ENCODE data around the gene PREX1.

Gene PREX1

GRCh38 chr20:48679011-48679410 is 148.8 kb downstream of the PREX1 start:
- ChIA-PET CTCF (interaction anchor here (1.0 kb wide), 1 partner anchor 226 kb away, joined by 3 read pairs; no protein-coding TSS in a partner anchor), POLR2A (no interaction called here)
- WGBS (ENCODE audit: insufficient coverage) = 95% methylated on average over 3 of the region's 3 CpGs

GRCh38 chr20:48678421-48678820 is 149.4 kb downstream of the PREX1 start:
- DNase-seq = no peak
- POLR2A ChIA-PET = no interaction called here
- Histone ChIP-seq H3K36me3 (ENCODE audit: control insufficient read depth in 4 of 4, insufficient read depth in 4 of 4, low read length in 3 of 4) (peaks cover 42 to 75% (median 60%) of the 10 kb centered on the region in 4 experiments), H3K4me1 (ENCODE audit: control extremely low read depth in 1 of 4, control insufficient read depth in 4 of 4, insufficient read depth in 4 of 4, low read length in 3 of 4) (peaks cover 0 to 15% (median 14%) of the 10 kb centered on the region in 4 experiments), H3K9me3 (ENCODE audit: control extremely low read depth in 1 of 5, control insufficient read depth in 4 of 5, insufficient read depth in 2 of 5, low read depth in 1 of 5, low read length in 4 of 5) (no peaks in the 10 kb centered on the region), H3K27me3 (replicated peaks in 2 of 5; ENCODE audit: control insufficient read depth in 4 of 5, insufficient read depth in 5 of 5, low read length in 4 of 5) (no peaks in the 10 kb centered on the region), H3K4me3 (ENCODE audit: control insufficient read depth in 1 of 7, extremely low read depth in 1 of 7, insufficient read depth in 4 of 7, low read depth in 2 of 7, low read length in 6 of 7) (no peak overlapping the region), H3K27ac (ENCODE audit: insufficient read depth in 1 of 2, low read depth in 1 of 2, low read length in 2 of 2, poor library complexity in 1 of 2, severe bottlenecking in 2 of 2) (no peak overlapping the region)
- CTCF ChIA-PET = interaction anchor here (1.0 kb wide), 1 partner anchor 226 kb away, joined by 3 read pairs; no protein-coding TSS in a partner anchor
- 97% methylated on average over 4 of the region's 5 CpGs for WGBS (ENCODE audit: insufficient coverage)

More at GRCh38 chr20:48679011-48679410, 148.8 kb downstream of the PREX1 start:
- Histone ChIP-seq H3K27ac (ENCODE audit: insufficient read depth in 1 of 2, low read depth in 1 of 2, low read length in 2 of 2, poor library complexity in 1 of 2, severe bottlenecking in 2 of 2) (no peak overlapping the region), H3K27me3 (replicated peaks in 2 of 5; ENCODE audit: control insufficient read depth in 4 of 5, insufficient read depth in 5 of 5, low read length in 4 of 5) (no peaks in the 10 kb centered on the region), H3K4me1 (ENCODE audit: control extremely low read depth in 1 of 4, control insufficient read depth in 4 of 4, insufficient read depth in 4 of 4, low read length in 3 of 4) (peaks cover 0 to 20% (median 20%) of the 10 kb centered on the region in 4 experiments), H3K9me3 (ENCODE audit: control extremely low read depth in 1 of 5, control insufficient read depth in 4 of 5, insufficient read depth in 2 of 5, low read depth in 1 of 5, low read length in 4 of 5) (no peaks in the 10 kb centered on the region), H3K36me3 (ENCODE audit: control insufficient read depth in 4 of 4, insufficient read depth in 4 of 4, low read length in 3 of 4) (peaks cover 39 to 74% (median 56%) of the 10 kb centered on the region in 4 experiments), H3K4me3 (ENCODE audit: control insufficient read depth in 1 of 7, extremely low read depth in 1 of 7, insufficient read depth in 4 of 7, low read depth in 2 of 7, low read length in 6 of 7) (no peak overlapping the region)
- DNase-seq = no peak

- no peak for DNase-seq
- Histone ChIP-seq H3K4me1 (ENCODE audit: control extremely low read depth in 1 of 4, control insufficient read depth in 4 of 4, insufficient read depth in 4 of 4, low read length in 3 of 4) (peaks cover 0 to 2% (median 0%) of the 10 kb centered on the region in 4 experiments), H3K36me3 (ENCODE audit: control insufficient read depth in 4 of 4, insufficient read depth in 4 of 4, low read length in 3 of 4) (peaks cover 40 to 83% (median 53%) of the 10 kb centered on the region in 4 experiments), H3K27me3 (replicated peaks in 2 of 5; ENCODE audit: control insufficient read depth in 4 of 5, insufficient read depth in 5 of 5, low read length in 4 of 5) (no peaks in the 10 kb centered on the region), H3K9me3 (ENCODE audit: control extremely low read depth in 1 of 5, control insufficient read depth in 4 of 5, insufficient read depth in 2 of 5, low read depth in 1 of 5, low read length in 4 of 5) (no peaks in the 10 kb centered on the region), H3K27ac (ENCODE audit: insufficient read depth in 1 of 2, low read depth in 1 of 2, low read length in 2 of 2, poor library complexity in 1 of 2, severe bottlenecking in 2 of 2) (no peak overlapping the region), H3K4me3 (ENCODE audit: control insufficient read depth in 1 of 7, extremely low read depth in 1 of 7, insufficient read depth in 4 of 7, low read depth in 2 of 7, low read length in 6 of 7) (no peak overlapping the region)
- CTCF ChIA-PET = interaction anchor here (0.9 kb wide), 1 partner anchor 122 kb away, joined by 3 read pairs; no protein-coding TSS in a partner anchor
- WGBS (ENCODE audit: insufficient coverage) = 79% methylated on average over 11 of the region's 12 CpGs
- POLR2A ChIA-PET = no interaction called here
Measured at GRCh38 chr20:48676795-48677460, 150.9 kb downstream of the PREX1 start.

GRCh38 chr20:48676125-48676524 is 151.7 kb downstream of the PREX1 start:
- H3K36me3 ChIP-seq (ENCODE audit: control insufficient read depth in 4 of 4, insufficient read depth in 4 of 4, low read length in 3 of 4) = peaks cover 35 to 85% (median 53%) of the 10 kb centered on the region in 4 experiments
- peaks cover 0 to 3% (median 0%) of the 10 kb centered on the region in 5 experiments for H3K9me3 ChIP-seq (ENCODE audit: control extremely low read depth in 1 of 5, control insufficient read depth in 4 of 5, insufficient read depth in 2 of 5, low read depth in 1 of 5, low read length in 4 of 5)
- CTCF ChIA-PET = no interaction called here
- no peak overlapping the region for H3K27ac ChIP-seq (ENCODE audit: insufficient read depth in 1 of 2, low read depth in 1 of 2, low read length in 2 of 2, poor library complexity in 1 of 2, severe bottlenecking in 2 of 2)
- no peaks in the 10 kb centered on the region for H3K27me3 ChIP-seq (replicated peaks in 2 of 5; ENCODE audit: control insufficient read depth in 4 of 5, insufficient read depth in 5 of 5, low read length in 4 of 5)
- POLR2A ChIA-PET = no interaction called here
- peaks cover 0 to 2% (median 0%) of the 10 kb centered on the region in 4 experiments for H3K4me1 ChIP-seq (ENCODE audit: control extremely low read depth in 1 of 4, control insufficient read depth in 4 of 4, insufficient read depth in 4 of 4, low read length in 3 of 4)
- 95% methylated on average over 6 of the region's 9 CpGs for WGBS (ENCODE audit: insufficient coverage)
- DNase-seq = no peak
- no peak overlapping the region for H3K4me3 ChIP-seq (ENCODE audit: control insufficient read depth in 1 of 7, extremely low read depth in 1 of 7, insufficient read depth in 4 of 7, low read depth in 2 of 7, low read length in 6 of 7)

- POLR2A ChIA-PET = no interaction called here
- no peak overlapping the region for H3K27ac ChIP-seq (ENCODE audit: insufficient read depth in 1 of 2, low read depth in 1 of 2, low read length in 2 of 2, poor library complexity in 1 of 2, severe bottlenecking in 2 of 2)
- H3K4me3 ChIP-seq (ENCODE audit: control insufficient read depth in 1 of 7, extremely low read depth in 1 of 7, insufficient read depth in 4 of 7, low read depth in 2 of 7, low read length in 6 of 7) = no peak overlapping the region
- H3K4me1 ChIP-seq (ENCODE audit: control extremely low read depth in 1 of 4, control insufficient read depth in 4 of 4, insufficient read depth in 4 of 4, low read length in 3 of 4) = peaks cover 0 to 16% (median 5%) of the 10 kb centered on the region in 4 experiments
- no peak for DNase-seq
- CTCF ChIA-PET = no interaction called here
- peaks cover 31 to 71% (median 45%) of the 10 kb centered on the region in 4 experiments for H3K36me3 ChIP-seq (ENCODE audit: control insufficient read depth in 4 of 4, insufficient read depth in 4 of 4, low read length in 3 of 4)
- peaks cover 0 to 3% (median 0%) of the 10 kb centered on the region in 5 experiments for H3K9me3 ChIP-seq (ENCODE audit: control extremely low read depth in 1 of 5, control insufficient read depth in 4 of 5, insufficient read depth in 2 of 5, low read depth in 1 of 5, low read length in 4 of 5)
- no peaks in the 10 kb centered on the region for H3K27me3 ChIP-seq (replicated peaks in 2 of 5; ENCODE audit: control insufficient read depth in 4 of 5, insufficient read depth in 5 of 5, low read length in 4 of 5)
- WGBS (ENCODE audit: insufficient coverage) = 94% methylated on average over 3 of the region's 3 CpGs
Measured at GRCh38 chr20:48674461-48674860, 153.3 kb downstream of the PREX1 start.

GRCh38 chr20:48673507-48673906 is 154.3 kb downstream of the PREX1 start:
- Histone ChIP-seq H3K4me3 (ENCODE audit: control insufficient read depth in 1 of 7, extremely low read depth in 1 of 7, insufficient read depth in 4 of 7, low read depth in 2 of 7, low read length in 6 of 7) (no peak overlapping the region), H3K4me1 (ENCODE audit: control extremely low read depth in 1 of 4, control insufficient read depth in 4 of 4, insufficient read depth in 4 of 4, low read length in 3 of 4) (peaks cover 0 to 16% (median 5%) of the 10 kb centered on the region in 4 experiments), H3K9me3 (ENCODE audit: control extremely low read depth in 1 of 5, control insufficient read depth in 4 of 5, insufficient read depth in 2 of 5, low read depth in 1 of 5, low read length in 4 of 5) (peaks cover 0 to 3% (median 0%) of the 10 kb centered on the region in 5 experiments), H3K27me3 (replicated peaks in 2 of 5; ENCODE audit: control insufficient read depth in 4 of 5, insufficient read depth in 5 of 5, low read length in 4 of 5) (no peaks in the 10 kb centered on the region), H3K36me3 (ENCODE audit: control insufficient read depth in 4 of 4, insufficient read depth in 4 of 4, low read length in 3 of 4) (peaks cover 25 to 64% (median 36%) of the 10 kb centered on the region in 4 experiments), H3K27ac (ENCODE audit: insufficient read depth in 1 of 2, low read depth in 1 of 2, low read length in 2 of 2, poor library complexity in 1 of 2, severe bottlenecking in 2 of 2) (no peak overlapping the region)
- WGBS (ENCODE audit: insufficient coverage) = 100% methylated on average over 1 of the region's 4 CpGs
- ChIA-PET CTCF (no interaction called here), POLR2A (no interaction called here)
- no peak for DNase-seq

GRCh38 chr20:48672324-48672723 is 155.5 kb downstream of the PREX1 start:
- H3K4me1 ChIP-seq (ENCODE audit: control extremely low read depth in 1 of 4, control insufficient read depth in 4 of 4, insufficient read depth in 4 of 4, low read length in 3 of 4) = peaks cover 0 to 16% (median 5%) of the 10 kb centered on the region in 4 experiments
- no peaks in the 10 kb centered on the region for H3K27me3 ChIP-seq (replicated peaks in 2 of 5; ENCODE audit: control insufficient read depth in 4 of 5, insufficient read depth in 5 of 5, low read length in 4 of 5)
- no peak for DNase-seq
- H3K9me3 ChIP-seq (ENCODE audit: control extremely low read depth in 1 of 5, control insufficient read depth in 4 of 5, insufficient read depth in 2 of 5, low read depth in 1 of 5, low read length in 4 of 5) = peaks cover 0 to 3% (median 0%) of the 10 kb centered on the region in 5 experiments
- ChIA-PET POLR2A (interaction anchor here (0.5 kb wide), 1 partner anchor 162 kb away, joined by 3 read pairs; no protein-coding TSS in a partner anchor), CTCF (interaction anchor here (0.7 to 0.9 kb wide), 2 partner anchors 15 to 82 kb away, joined by 3 read pairs; no protein-coding TSS in a partner anchor)
- no peak overlapping the region for H3K27ac ChIP-seq (ENCODE audit: insufficient read depth in 1 of 2, low read depth in 1 of 2, low read length in 2 of 2, poor library complexity in 1 of 2, severe bottlenecking in 2 of 2)
- no peak overlapping the region for H3K4me3 ChIP-seq (ENCODE audit: control insufficient read depth in 1 of 7, extremely low read depth in 1 of 7, insufficient read depth in 4 of 7, low read depth in 2 of 7, low read length in 6 of 7)
- H3K36me3 ChIP-seq (ENCODE audit: control insufficient read depth in 4 of 4, insufficient read depth in 4 of 4, low read length in 3 of 4) = peaks cover 19 to 64% (median 38%) of the 10 kb centered on the region in 4 experiments
- WGBS (ENCODE audit: insufficient coverage) = 100% methylated on average over 8 of the region's 8 CpGs

Data from common myeloid progenitor, CD34-positive (primary cell).